GM19397 (cell line): ENCODE measurements around the gene PTCH2.

Source experiments
- ATAC-seq: cut with Tn5 transposase; IDR thresholded peaks from one replicate; pipeline ENCODE4 v1.9.1; 2021; ENCODE audit warnings: mild to moderate bottlenecking, moderate library complexity; ENCODE audit not compliant: unreplicated experiment

The PTCH2 gene

GRCh38 chr1:44785029-44785380, 58.0 kb downstream of the PTCH2 start:
- no peak for ATAC-seq

- no peak for ATAC-seq
Measured at GRCh38 chr1:44784094-44785028, 58.7 kb downstream of the PTCH2 start.

DNA sequence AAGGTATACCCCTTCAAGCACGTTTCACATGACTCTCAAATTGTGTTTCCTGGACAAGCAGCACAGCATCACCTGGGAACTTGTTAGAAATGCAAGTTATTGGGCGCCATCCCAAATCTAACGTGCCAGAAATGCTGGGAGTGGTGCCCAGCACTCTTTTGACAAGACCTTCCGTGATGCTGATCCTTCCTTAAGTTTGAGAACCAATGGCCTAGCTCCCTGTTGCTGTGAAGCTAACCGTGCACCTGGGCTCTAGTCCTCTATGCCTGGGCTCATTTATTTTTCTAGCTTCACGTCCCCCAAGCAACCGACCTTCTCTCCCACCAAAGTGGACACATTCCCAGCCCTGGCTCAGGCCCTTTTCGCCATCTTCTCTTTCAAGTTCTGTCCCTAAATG, 59.4 kb downstream of the PTCH2 start:
- no peak for ATAC-seq

DNA sequence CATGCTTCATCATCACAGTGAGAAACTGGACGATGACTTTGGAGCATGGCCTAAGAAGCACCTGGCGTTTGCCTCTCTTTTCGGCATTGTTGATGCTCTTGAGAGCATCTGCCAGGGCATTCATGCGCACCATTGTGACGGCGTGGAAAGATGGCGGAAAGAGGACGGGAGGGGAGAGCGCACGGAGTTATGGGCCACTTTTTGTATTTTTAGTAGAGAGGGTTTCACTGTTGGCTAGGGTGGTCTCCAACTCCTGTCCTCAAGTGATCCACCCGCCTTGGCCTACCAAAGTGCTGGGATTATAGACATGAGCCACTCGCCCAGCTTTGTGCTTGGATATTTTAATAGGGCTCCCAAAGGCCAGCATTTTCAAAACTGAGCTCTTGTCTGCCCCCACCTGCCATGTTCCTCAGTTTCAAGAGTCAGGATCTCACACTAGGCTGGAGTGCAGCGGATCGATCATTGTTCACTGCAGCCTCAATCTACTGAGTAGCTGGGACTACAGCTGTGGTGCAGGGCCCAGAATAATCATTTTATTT, 62.4 kb downstream of the PTCH2 start:
- no peak for ATAC-seq

DNA sequence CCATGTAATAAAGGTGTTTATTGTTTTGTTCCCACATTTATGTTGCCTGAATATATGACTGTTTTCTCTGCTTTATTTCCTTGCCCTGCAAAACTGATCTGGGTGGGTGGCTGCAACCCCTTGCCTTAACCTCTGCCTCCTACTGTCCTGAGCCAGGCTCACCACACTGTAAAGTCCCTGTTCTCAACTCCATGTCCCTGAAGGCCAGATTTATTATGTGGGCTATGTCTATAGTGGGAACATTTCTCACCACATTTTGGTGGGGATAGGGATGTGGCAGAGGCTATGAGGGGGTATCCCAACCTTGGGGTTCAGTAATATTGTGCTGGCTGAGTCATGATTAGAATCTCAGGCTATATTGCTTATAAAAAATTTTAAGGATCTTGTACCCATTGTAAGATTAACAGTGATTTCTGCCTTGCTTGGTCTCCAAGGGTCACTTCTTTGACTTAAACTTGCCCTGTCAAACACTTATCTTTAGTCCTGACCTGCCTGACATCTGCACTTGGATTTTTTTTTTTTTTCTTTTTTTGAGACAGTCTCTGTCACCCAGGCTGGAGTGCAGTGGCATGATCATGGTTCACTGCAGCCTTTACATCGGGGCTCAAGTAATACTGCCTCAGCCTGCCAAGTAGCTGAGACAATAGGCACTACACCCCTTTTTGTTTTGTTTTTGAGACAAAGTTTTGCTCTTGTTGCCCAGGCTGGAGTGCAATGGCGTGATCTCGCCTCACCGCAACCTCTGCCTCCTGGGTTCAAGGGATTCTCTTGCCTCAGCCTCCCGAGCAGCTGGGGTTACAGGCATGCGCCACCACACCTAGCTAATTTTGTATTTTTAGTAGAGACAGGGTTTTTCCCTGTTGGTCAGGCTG, 64.1 kb downstream of the PTCH2 start:
- ATAC-seq = no peak

DNA sequence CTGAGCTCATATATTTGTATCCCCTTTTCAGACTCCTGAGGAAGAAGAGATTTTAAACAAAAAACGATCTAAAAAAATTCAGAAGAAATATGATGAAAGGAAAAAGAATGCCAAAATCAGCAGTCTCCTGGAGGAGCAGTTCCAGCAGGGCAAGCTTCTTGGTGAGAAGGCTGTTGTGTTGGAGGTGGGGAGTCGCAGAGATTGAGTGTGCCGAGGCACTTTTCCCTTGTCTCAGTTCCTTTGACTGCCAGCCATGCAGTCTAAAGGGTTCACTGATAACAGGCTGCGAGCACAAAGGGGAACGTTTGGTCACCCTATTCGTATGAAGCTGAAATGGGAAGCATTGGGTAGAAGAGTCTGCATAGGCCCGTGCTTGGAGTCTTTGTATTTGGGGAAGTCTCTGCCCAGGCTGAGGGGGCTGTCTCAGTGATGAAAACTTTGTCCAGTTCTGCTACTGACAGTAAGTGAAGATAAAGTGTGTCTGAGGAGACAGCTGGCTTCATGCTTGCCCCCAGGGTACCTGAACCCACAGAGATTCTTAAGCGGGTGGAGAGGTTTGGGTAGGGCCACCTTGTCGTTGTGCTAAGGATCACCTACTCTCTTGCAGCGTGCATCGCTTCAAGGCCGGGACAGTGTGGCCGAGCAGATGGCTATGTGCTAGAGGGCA, 65.0 kb downstream of the PTCH2 start:
- ATAC-seq = no peak

GRCh38 chr1:44777547-44777946, 65.5 kb downstream of the PTCH2 start:
- ATAC-seq = no peak

- no peak for ATAC-seq
Measured at GRCh38 chr1:44776730-44777068, 66.4 kb downstream of the PTCH2 start.

- peak; percentile 14 for ATAC-seq
Measured at GRCh38 chr1:44775930-44776729, 66.9 kb downstream of the PTCH2 start.

- ATAC-seq = peak; percentile 77
Measured at GRCh38 chr1:44775078-44775929, 67.7 kb downstream of the PTCH2 start, which contains the start of gene RPS8. Gene RPS8 (plus strand): TSS chr1:44775540. CDS start chr1:44775597, 57 bp downstream.
